Measurements from ENCODE around the gene FOXB1.

GRCh38 chr15:59972241-59972640 is 31.9 kb upstream of the FOXB1 start:
- TF ChIP-seq, protein P1, sequence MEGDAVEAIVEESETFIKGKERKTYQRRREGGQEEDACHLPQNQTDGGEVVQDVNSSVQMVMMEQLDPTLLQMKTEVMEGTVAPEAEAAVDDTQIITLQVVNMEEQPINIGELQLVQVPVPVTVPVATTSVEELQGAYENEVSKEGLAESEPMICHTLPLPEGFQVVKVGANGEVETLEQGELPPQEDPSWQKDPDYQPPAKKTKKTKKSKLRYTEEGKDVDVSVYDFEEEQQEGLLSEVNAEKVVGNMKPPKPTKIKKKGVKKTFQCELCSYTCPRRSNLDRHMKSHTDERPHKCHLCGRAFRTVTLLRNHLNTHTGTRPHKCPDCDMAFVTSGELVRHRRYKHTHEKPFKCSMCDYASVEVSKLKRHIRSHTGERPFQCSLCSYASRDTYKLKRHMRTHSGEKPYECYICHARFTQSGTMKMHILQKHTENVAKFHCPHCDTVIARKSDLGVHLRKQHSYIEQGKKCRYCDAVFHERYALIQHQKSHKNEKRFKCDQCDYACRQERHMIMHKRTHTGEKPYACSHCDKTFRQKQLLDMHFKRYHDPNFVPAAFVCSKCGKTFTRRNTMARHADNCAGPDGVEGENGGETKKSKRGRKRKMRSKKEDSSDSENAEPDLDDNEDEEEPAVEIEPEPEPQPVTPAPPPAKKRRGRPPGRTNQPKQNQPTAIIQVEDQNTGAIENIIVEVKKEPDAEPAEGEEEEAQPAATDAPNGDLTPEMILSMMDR (IDR thresholded peaks at IDR 0.05), result no peak
- TF ChIP-seq POLR2A (IDR thresholded peaks at IDR 0.05), result no peak
